GM19351 (cell line): ENCODE data around the gene CCL26.
"Not testable (repeated sequence)": the region's sequence is repeated elsewhere in the genome, so short reads cannot be mapped to it uniquely, and the experiment has no call there.

ENCODE experiments used
- ATAC-seq: cut with Tn5 transposase; IDR thresholded peaks from one replicate; pipeline ENCODE4 v1.9.1; 2021; ENCODE audit warnings: mild to moderate bottlenecking, moderate library complexity; ENCODE audit not compliant: unreplicated experiment

CCL26 gene

GRCh38 chr7:75739796-75740672, 32.0 kb downstream of the CCL26 start:
- ATAC-seq: peak; percentile 32

- peak; percentile 91 for ATAC-seq
These were observed 32.8 kb downstream of the CCL26 start for GRCh38 chr7:75738975-75739795.

GRCh38 chr7:75738604-75738974, 33.4 kb downstream of the CCL26 start, which contains the start of gene HIP1:
TSS of gene HIP1 (minus strand) at chr7:75738941. CDS start at chr7:75738920, 21 bp downstream.
- ATAC-seq: no peak

GRCh38 chr7:75737856-75738603, 34.0 kb downstream of the CCL26 start:
- ATAC-seq: no peak

GRCh38 chr7:75735581-75736350, 36.2 kb downstream of the CCL26 start:
- ATAC-seq: no peak

DNA sequence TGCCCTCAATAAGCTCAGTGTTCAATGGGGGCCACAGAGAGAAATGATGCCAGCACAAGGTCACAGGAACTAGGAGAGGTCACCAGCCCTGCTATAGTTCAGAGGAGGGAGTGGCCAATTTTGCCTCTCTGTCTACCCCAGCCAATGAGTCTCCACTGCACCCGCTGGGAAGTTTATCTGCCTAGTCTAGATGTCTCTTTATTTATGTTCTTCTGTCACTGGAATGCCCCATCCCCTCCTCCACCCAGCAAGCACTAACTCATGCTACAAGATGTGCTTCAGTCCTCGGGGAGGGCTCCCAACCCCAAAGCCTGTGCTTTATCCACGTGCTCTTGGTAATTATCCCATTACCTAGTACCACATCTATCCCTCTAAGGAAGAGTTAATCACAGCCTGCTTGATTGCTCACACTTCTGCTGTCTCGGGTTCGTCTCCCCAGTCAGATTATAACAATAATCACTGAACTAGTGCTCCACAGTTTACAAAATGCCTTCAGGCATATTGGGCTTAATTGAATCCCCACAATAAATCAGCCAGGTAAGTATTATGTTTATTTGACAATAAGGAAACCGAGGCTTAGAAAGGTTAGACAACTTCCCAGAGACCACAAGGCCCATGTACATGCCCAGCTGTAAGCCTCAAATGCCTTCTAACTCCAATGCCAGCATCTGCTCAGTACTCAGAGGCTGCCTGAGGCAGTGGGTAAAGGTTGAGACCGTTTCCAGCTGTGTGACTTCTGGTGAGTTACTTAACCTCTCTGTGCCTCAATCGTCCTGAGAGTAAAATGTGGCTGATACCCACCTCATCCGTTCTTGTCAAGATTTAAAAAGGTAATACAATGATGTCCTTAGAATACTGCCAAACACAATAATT, 37.2 kb downstream of the CCL26 start:
- ATAC-seq: no peak

GRCh38 chr7:75732764-75733630, 39.0 kb downstream of the CCL26 start:
- no peak for ATAC-seq

DNA sequence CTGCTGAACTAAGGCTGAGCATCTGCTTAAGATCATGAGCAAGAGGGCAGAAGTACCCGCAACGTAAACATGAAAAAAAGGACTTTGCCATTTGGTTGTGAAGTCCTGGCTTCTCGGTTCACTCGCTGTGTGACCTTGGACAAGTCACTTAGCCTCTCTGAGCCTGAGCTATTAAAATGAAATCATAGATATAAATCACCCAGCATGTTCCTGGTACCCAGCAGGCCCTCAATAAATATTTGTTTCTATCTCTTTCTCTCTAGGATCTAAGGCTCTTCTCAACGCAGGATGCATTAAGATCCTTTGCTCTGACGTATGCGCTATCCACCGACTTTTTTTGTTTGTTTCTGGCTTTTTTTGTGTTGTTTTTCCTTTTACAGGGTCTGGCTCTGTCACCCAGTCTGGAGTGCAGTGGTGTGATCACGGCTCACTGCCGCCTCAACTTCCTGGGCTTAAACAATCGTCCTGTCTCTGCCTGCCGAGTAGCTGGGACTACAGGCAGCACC, 39.9 kb downstream of the CCL26 start:
- no peak for ATAC-seq

- no peak for ATAC-seq
These were observed 42.1 kb downstream of the CCL26 start for GRCh38 chr7:75729851-75730274.

GRCh38 chr7:75727881-75728593, 44.0 kb downstream of the CCL26 start:
- no peak for ATAC-seq

- ATAC-seq: not testable (repeated sequence)
These were observed 44.7 kb downstream of the CCL26 start for GRCh38 chr7:75727351-75727750.

DNA sequence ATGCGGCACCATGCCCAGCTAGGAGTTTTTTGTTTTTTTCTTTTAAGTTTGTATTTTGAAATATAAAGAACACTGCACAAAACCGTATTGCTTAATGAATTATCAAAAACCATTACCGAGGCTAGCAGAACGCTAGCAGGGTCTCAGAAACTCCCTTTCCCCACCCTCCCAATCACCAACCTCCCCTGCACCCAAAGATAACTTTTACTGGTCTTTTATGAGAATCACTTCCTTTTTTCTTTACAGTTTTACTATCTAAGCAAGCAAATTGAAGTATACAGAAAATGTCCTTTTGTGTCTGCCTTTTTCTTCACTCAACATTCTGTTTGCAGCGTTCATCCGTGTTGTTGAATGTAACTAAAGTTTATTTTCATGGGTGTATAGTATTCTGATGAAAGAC, 46.7 kb downstream of the CCL26 start:
- ATAC-seq: no peak

- no peak for ATAC-seq
These were observed 48.6 kb downstream of the CCL26 start for GRCh38 chr7:75723444-75723843.

- no peak for ATAC-seq
These were observed 49.6 kb downstream of the CCL26 start for GRCh38 chr7:75722373-75722772.

GRCh38 chr7:75721922-75722321, 50.1 kb downstream of the CCL26 start:
- not testable (repeated sequence) for ATAC-seq

- no peak for ATAC-seq
These were observed 50.6 kb downstream of the CCL26 start for GRCh38 chr7:75721426-75721825.

GRCh38 chr7:75719626-75720025, 52.4 kb downstream of the CCL26 start:
- ATAC-seq: no peak
